Measurements from ENCODE around the gene HSD11B1L.
"Not testable (repeated sequence)": the region's sequence is repeated elsewhere in the genome, so short reads cannot be mapped to it uniquely, and the experiment has no call there.

The HSD11B1L gene

DNA sequence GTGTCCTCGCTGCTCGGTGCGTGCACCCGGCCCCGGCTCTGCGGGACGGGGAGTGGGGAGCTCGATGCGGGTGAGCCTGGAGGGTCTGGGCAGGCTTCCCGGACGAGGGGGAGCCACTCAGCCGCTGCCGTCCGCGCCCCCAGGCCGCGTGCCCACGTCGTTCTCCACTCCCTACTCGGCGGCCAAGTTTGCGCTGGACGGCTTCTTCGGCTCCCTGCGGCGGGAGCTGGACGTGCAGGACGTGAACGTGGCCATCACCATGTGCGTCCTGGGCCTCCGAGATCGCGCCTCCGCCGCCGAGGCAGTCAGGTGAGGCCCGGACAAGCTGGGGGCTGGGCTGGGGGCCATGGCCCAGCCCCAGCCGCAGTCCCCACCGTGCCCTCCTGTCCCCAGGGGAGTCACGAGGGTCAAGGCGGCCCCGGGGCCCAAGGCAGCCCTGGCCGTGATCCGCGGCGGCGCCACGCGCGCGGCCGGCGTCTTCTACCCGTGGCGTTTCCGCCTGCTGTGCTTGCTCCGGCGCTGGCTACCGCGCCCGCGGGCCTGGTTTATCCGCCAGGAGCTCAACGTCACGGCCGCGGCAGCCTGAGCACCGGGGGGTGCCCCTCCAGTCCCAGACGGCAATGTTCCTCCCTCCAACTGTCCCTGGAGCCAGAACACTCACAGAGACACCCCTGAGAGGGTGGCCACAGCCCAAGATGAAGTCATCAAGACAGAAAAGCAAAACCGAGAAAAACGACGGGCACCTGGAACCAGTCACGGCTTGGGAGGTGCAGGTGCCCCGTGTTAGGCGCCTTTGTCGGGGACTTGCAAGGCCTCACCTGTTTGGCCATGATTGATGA lies 6.8 kb downstream of the HSD11B1L start:
- DNase-seq (ENCODE audit: low read depth): no peak

DNA sequence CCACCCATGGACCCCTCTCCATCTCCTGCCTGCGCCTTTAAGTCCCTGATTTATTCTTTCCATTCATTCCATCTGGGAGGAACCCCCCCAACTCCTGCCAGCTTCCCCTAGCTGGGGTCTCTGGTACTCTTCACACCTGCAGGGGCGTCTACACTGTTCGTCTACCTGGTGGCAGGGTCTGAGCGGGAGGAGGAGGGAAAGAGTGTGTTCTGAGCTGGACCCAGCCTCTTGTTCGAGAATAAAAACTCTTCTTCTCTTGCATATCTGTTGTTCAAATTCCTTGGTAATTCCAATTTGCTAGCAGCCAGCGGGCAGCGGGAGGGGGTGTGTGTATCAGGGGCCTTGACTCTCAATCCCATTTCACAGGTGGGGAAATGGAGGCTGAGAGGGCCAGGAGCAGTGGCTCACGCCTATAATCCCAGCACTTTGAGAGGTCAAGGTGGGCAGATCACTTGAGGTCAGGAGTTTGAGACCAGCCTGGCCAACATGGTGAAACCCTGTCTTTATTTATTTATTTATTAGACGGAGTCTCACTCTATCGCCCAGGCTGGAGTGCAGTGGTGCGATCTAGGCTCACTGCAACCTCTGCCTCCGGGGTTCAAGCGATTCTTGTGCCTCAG lies 7.5 kb downstream of the HSD11B1L start:
- DNase-seq (ENCODE audit: low read depth): not testable (repeated sequence)

DNA sequence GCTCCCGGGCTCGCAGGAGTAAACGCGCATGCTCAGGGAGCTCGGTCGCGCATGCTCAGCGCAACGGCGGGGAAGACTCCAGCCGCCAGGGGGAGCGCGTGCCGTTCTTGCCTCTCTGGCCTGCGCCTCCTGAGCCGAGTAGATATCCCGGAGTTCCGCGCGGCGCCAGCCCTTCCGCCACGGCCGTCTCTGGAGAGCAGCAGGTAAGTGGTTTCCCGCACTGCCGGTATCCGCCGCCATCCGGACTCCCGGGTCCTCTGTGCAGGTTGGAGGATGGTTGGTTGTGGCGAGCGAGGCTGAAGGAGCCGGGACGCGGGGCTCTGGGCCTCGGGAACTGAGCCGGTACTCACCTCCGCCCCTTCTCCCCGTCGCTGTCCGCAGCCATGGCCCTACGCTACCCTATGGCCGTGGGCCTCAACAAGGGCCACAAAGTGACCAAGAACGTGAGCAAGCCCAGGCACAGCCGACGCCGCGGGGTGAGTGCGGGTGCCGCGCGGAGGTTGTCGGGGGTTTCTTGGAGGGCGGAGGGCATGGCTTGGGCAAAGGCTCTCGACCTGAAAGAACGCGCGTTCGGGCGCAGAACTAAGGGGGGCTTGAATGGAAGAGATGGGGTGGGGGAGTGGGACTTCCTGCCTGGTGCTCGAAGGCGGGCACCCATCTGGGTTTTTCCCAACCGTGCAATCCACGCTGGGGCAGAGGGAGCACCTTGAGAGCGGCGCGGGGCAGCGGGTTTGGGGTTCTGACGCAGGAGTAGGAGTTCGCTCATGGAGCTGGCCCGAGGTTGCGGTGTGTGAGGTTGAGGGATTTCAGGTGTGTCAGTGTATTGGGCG lies 9.5 kb downstream of the HSD11B1L start, which contains the start of gene RPL36:
RPL36 (plus strand) TSS at position 171 of the 830 bp plus-strand sequence; CDS start at position 384, 213 bp downstream.
- peak; percentile 98 for DNase-seq (ENCODE audit: low read depth)

DNA sequence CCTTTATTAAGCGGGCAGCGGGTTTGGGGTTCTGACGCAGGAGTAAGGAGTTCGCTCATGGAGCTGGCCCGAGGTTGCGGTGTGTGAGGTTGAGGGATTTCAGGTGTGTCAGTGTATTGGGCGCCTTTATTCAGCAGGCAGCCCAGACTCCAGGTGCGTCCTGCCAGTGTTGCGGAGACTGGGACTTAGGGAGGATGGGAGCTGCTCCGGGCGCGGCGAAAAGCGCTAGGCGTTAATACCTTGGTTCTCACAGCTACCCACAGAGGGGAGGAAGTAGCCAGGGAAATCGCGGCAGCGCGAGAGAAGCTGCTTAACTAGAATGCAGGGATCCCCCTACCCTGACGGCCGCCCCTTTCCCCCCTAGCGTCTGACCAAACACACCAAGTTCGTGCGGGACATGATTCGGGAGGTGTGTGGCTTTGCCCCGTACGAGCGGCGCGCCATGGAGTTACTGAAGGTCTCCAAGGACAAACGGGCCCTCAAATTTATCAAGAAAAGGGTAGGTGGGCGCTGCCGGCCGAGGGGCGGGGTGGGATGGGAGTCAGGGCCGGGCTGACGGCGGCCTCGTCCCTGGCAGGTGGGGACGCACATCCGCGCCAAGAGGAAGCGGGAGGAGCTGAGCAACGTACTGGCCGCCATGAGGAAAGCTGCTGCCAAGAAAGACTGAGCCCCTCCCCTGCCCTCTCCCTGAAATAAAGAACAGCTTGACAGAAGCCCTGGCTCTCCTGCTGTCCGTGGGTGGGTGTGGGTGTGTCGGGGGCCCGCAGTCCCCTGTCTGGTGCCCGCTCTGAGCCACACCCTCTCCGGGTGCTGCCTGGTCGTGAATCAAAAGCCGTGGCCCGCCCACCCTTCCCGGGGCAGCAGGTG lies 10.4 kb downstream of the HSD11B1L start:
- peak; percentile 57 for DNase-seq (ENCODE audit: low read depth)

DNA sequence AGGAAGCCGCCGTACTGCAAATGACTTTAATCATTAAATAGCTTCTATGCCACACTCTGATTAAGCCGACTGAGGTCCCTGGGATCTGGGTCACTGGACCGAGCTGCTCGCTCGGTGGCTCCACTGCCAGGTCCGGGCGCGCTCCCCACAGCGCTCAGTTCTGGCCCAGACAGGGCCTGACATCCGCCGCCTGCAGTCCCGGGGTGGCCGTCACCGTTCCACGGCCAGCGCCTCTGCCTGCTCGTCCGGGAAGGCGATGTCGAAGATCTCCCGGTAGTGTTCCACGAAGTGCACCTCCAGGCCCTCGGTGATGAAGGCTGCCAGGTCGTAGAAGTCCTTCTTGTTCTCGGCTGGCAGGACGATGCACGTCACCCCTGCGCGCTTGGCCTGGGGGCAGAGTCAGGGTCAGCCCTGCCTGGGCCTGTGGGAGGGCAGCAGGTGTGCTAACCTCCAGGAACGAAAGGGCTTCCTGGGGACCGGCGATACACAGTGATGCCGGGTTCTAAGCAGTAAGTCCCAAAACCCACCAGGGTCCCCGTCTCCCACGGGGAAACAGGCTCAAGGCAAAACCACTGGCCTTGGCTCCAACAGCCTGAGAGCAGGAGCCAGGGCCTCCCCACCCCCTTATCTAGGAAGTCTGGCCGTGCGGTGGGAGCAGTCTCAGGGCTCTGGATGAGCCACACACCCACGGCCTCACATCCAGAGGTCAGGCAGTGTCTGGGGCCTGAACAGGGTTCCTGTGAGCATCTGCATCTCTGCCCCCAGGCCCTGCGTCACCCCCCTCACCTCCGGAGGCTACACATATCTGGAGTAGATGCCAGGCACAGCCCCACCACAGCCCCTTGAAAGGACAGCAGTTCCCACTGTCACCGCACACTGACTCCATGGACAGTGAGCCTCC lies 11.2 kb downstream of the HSD11B1L start:
- no peak for DNase-seq (ENCODE audit: low read depth)

DNA sequence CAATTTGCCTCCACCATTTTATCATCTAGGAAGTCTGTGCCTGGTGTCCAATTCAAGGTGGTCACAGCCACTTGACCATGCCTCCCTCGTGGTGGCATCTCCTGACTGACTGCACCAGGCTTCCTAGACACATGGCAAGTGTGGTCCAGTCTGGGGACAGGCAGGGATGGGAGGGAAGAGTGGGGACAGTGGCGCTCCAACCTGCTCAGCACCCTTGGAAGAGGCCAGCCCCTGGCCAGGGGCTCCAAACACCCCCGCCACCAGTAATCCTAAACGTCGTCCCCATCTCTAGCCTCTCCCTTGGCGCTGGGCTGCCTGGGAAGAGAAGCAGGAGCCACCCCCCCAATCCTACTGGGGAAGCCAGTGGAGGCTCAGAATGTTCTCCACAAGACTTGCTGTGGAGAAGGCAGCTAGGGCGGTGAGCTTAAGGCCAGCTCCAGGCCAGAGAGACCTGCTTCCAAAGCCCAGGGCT lies 11.9 kb downstream of the HSD11B1L start:
- DNase-seq (ENCODE audit: low read depth): no peak

DNA sequence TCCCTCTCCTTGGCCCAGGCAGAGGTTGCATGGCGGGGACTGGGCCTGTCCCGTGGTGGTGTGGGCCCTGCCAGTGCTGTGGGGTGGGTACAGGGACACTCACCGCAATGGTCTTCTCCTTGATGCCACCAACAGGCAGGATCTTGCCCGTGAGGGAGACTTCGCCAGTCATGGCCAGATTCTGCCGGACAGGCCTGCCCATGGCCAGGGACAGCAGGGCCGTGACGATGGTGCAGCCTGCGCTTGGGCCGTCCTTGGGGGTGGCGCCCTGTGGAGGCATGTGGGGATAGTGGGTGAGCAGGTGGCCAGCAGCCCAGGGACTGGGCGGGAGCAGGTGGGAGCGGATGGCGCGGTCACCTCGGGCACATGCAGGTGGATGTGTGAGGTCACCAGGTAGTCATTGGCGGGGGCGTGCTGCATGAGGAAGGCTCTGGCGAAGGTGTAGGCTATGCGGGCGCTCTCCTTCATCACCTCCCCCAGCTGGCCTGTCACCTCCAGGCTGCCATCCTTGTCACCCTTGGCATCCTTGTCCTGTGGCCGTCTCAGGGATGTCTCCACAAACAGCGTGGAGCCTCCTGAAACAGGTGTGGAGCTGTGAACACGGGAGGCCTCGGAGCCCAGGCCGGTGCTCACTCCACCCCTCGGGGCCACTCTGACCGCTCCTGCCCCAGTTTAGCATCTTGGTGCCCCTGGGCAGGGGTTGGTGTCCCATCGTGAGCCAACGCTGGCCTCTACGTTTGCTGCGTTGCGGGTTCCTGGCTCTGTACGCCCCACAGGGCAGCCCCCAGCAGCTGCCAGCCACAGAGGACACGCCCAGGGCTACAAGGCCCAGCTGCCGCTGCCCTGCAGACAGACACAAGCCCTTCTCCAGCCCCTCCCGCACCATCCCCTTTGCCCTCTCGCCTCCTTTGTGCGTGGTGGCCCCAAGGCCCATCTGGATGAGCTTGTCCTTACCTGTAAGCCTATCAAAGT lies 12.7 kb downstream of the HSD11B1L start:
- no peak for DNase-seq (ENCODE audit: low read depth)

DNA sequence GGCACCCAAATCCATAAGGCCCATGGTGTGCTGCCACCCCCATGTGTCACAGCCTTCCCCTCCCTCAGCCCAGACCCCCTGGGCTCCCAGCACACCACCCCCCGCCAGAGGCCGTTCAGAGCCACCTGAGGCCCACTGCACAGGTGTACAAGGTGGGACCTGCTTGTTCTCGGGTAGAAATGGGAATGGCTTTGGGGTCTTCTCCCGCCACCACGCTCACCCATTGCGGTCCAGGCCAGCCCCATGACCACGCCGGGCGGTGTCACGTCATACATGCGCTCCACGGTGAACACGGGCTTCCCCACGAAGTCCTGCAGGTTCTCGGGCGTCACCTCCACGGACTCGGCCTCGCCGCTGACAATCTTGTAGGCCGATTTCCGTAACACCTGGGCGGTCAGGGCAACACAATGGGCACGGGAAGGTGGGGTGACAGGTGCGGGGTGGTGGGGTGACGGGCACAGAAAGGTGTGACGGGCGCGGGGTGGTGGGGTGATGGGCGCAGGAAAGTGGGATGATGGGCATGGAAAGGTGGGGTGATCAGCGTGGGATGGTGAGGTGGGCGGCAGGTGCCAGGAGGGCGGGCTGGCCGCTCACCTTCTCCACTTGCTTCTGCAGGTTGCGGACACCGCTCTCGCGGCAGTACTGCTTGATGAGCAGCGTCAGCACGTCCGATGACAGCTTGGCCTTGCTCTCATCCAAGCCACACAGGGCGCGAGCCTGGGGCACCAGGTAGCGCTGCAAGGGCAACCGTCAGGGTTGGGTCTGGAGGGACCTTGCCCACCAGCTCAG lies 13.5 kb downstream of the HSD11B1L start:
- DNase-seq (ENCODE audit: low read depth): no peak

DNA sequence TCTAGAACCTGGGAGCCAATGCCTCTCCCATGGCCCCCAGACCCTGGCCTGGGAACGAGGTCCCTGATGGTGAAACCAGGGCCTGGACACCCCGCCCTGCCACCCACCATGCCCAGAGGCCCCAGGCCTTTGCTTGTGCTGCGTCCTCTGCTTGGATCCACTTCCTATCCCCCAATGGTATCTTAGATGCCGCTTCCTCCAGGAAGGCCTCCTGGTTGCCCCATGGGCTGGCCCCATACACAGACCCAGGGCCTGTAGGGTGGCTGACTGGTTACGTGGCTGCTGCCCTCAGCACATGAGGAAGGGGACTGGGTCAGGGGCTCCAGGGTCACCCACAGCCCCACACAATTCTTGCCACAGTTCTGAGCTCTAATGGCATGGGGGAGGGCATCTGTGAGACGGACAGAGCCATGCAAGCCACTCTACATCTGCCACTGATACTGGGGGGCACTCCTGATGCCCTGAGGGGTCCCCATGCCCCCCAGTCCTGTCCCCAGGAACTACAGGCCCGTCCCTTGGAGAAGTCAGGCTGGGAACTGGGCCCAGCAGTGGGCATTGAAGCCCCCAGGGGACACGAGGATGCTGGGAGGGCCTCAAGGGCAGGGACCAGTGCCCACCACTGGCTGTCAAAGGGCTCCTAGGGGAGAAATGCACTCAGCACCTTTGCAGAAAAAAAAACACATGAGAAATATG lies 14.3 kb downstream of the HSD11B1L start:
- DNase-seq (ENCODE audit: low read depth): no peak

DNA sequence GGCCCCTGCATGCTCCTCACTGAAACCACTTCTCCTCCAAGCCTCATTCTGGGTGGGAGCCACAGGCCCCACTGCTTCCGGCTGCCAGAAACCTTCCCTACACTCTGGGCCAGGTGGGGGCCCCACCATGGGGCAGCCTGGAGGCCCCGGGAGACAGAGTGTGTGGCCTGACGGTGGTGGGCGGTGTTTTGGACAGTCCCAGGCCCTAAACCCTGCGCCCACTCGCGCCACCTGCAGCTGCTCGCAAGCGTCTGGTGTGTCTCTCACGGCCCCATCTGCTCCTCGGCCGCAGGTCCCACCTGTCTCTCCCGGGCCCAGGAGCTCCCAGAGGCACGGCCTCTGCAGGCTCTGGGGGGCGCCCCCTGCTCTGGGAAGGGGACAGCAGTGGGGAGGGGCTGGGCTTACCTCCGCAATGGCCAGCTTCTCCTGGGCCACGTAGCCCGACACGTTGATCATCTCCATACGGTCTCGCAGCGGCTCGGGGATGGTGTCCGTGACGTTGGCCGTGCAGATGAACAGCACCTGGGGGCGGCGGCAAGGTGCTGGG lies 14.9 kb downstream of the HSD11B1L start:
- DNase-seq (ENCODE audit: low read depth): no peak

DNA sequence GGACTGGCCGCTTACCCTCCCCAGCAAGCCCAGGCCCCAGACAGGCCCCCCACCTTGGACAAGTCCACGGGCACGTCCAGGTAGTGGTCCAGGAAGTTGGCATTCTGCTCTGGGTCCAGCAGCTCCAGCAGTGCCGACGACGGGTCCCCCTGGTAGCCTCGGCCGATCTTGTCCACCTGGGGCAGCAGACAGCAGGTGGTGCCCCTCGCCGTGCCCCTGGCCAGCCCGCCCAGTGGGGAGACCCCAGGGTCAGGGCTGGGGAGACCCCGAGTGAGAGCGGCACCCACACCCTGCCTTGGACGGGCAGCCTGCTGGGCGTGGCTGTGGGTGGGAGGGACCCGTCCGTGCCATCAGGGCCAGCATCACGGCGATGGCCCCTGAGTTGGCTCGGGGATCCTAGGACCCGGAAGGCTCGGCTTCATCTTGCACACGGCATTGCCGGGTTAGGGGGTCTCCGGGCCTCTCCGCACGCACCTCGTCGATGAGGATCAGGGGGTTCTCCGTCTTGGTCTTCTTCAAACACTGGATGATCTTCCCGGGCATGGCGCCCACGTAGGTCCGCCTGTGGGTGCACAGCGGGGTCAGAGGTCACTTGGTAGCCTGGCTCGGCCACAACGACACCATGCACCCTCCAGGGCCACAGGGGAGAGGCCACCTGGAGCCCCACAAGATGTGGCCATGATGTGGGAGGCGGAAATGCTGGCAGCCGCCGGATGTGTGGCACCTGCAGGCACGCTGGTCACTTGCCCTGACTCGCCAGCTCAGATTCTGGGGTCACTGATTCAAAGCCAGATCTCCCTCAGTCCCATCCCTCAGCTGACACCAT lies 15.6 kb downstream of the HSD11B1L start:
- no peak for DNase-seq (ENCODE audit: low read depth)

DNA sequence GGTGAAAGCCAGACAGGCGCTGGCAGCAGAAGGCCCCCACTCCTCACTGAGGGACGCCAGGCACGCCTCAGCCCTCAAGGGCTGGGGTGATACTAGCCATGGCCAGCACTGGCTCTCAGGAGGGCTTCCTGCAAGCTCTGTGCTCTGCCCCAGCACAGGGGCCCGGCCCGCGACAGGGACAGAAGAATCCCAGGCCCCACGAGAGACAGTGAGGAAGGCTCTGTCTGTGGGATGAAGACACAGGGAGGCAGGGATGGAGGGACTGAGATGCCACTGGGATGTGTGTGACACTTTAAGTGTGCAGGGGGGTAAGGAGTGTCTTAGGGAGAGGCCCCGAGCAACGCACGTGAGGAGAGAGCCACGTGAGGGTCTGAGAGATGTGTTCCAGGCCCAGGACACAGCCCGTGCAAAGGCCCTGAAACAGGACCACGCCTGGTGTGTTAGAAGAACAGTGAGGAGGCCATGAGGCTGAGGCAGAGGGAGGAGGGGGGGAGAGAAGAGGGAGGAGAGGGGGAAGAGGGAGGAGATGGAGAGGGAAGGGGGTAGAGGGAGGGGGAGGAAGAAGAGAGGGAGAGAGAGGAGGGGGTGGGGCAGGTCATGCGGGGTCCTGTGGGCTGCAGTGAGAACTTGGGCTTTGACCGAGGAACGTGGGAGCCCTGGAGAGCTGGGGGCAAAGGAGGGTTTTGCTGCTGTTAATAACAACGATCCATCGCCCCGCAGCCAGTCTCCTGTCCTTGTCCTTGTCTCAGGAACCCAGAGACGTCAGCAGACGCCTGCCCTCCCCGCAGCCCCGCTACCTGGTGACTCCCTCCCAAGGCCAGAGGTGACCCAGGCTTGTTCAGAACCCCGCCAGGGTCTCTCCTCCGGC lies 16.4 kb downstream of the HSD11B1L start:
- DNase-seq (ENCODE audit: low read depth): no peak

DNA sequence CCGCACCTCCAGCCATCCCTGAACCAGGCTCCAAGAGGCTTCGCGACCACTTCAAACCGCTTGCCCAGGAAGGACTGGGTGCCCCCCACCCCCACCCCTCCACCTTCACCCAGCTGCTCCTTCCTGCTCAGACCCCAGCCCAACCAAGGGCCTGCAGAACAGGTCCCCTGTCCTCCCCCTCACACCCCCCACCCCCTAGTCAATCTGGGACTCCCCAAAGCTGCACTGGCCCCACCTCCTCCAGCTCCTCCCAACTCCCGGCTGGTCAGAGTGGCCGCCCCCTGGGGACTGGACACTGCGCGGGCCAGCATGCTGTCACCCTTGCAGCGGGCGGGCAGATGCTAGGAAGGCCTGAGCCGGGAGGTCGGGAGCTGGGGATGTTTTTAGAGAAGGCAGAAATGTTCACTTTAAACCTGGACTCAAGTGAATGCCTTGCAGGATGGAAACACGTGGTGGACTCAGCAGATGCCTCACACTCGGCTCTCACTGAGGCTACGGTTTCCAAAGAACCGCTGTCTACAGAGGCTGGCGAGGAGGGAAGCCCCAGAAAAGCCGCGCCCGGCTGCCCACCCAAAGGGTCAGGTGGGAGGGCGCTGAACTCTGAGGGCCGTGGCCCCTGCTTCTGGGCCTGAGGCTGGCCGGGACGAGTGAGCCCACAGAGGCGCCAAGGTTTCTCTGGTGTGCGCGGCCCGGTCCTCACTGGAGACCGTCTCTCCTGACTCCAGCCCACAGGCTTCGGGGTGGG lies 17.2 kb downstream of the HSD11B1L start:
- no peak for DNase-seq (ENCODE audit: low read depth)

DNA sequence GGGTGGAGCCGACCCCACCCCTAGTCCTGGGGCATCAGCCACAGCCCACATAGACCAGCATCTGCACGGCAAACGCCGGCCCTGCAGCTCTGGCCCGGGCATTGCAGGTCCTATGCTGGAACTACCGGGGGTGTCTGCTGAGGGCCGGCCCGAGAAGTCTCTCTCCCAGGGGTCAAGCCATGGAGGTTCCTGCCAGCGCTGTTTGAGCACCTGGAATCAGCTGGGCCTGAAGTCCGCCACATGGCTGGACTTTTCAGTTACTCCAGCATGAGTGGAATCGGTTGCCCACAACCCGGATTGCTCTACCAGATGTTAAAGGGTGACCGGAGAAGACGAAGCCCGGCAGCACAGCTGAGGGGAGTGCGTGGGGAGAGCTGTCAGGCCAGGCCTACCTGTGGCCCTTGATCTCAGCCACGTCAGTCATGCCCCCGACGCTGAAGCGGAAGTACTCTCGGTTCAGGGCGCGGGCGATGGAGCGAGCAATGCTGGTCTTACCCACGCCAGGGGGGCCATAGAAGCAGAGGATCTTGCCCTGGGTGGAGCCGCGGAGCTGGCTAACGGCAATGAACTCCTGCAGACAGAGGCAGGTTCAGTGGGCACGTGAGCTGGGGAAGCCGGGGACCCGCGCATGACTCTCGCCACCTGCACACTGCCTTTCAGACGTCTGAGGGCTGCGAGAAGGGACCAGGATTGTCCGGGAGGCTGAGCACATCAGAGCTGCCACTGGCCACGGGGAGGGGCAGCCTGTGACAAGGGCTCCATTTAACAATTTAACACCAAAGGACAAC lies 18.0 kb downstream of the HSD11B1L start:
- DNase-seq (ENCODE audit: low read depth): no peak

All from stimulated activated CD8-positive, alpha-beta memory T cell treated with anti-CD3 and anti-CD28 coated beads, Interleukin-4, amount 100 ng/mL, for 24 hours (primary cell).